BJ (cell line): ENCODE results near the gene ZFYVE27. TPM values are rescaled to one million over a fixed set of nuclear protein-coding genes. Genes with fewer than 3 reads are reported as not detected.

Experiments used
- CTCF ChIA-PET: fragments of 350-600 bp; formaldehyde crosslinking; extraction: SDS; loops from one replicate; lab custom pipeline; 2021; ENCODE audit warnings: antibody characterized with exemption, inconsistent platforms; lab: Yijun Ruan, JAX
- POLR2A ChIA-PET: fragments of 300-600 bp; sonication (Branson Sonifier 250); formaldehyde crosslinking; extraction: SDS; loops from one replicate; lab custom pipeline; 2021; ENCODE audit warnings: antibody characterized with exemption; lab: Charles Lee
- DNase-seq: peaks from one replicate; pipeline ENCODE4 v3.0.0-alpha.2; 2011; ENCODE audit warnings: low read depth
- H3K27me3 ChIP-seq: 2 replicates; pipeline ENCODE4 v1.6.0; 2011; ENCODE audit warnings: low read length; ENCODE audit not compliant: control insufficient read depth, insufficient read depth
- H3K36me3 ChIP-seq: 2 replicates; pipeline ENCODE4 v1.5.1; 2011; ENCODE audit warnings: low read length; ENCODE audit not compliant: control insufficient read depth, insufficient read depth
- H3K4me3 ChIP-seq: 2 replicates; pipeline ENCODE4 v1.5.1; 2011; ENCODE audit warnings: low read depth, mild to moderate bottlenecking, control low read depth, low read length
- polyA plus RNA-seq: library from polyadenylated mRNA; depleted of rRNA; stranded (reverse); fragments of >200 nt; gene quantifications from 2 replicates; pipeline ENCODE4 v1.2.3, GENCODE V29; 2011
- TF ChIP-seq, protein P1 (sequence below): IDR thresholded peaks from 2 replicates; pipeline ENCODE4 v1.5.1; 2011; ENCODE audit warnings: low read depth, mild to moderate bottlenecking, control low read depth, inconsistent platforms, low read length, moderate library complexity; ENCODE audit not compliant: insufficient read depth

The ZFYVE27 gene
- polyA plus RNA-seq, 1 experiment = 22.9 TPM

DNA sequence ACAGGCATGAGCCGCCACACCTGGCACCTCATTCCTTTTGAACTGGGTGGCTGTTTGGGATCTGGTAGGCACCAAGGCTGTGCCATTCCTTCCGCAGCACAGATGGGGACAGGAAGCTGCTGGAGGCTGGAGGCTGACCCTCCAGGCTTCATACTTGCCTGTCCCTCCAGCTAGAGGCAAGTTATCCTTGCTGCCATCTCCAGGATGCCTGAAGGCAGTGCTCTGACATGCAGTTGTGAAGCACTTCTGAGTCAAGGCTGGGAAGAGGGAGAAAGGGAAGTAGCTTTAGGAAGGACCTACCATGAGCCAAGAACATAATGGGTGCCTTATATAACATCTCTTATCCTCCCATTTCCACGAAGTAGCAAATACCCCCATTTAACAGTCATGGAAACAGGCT lies 13.9 kb upstream of the ZFYVE27 start:
- ChIA-PET POLR2A (interaction anchor here (0.7 kb wide), 1 partner anchor 36 kb away, joined by 3 read pairs; no protein-coding TSS in a partner anchor), CTCF (interaction anchor here (1.0 to 16.1 kb wide), 4 partner anchors 8 to 109 kb away, joined by 3 to 517 read pairs (median 10); partner anchors contain the start of gene MARVELD1)
- no peak overlapping the region for H3K4me3 ChIP-seq
- no peak for DNase-seq
- peaks cover 3% of the 10 kb centered on the region; the same call in 1 of the 2 replicates for H3K36me3 ChIP-seq
- TF ChIP-seq, protein P1, sequence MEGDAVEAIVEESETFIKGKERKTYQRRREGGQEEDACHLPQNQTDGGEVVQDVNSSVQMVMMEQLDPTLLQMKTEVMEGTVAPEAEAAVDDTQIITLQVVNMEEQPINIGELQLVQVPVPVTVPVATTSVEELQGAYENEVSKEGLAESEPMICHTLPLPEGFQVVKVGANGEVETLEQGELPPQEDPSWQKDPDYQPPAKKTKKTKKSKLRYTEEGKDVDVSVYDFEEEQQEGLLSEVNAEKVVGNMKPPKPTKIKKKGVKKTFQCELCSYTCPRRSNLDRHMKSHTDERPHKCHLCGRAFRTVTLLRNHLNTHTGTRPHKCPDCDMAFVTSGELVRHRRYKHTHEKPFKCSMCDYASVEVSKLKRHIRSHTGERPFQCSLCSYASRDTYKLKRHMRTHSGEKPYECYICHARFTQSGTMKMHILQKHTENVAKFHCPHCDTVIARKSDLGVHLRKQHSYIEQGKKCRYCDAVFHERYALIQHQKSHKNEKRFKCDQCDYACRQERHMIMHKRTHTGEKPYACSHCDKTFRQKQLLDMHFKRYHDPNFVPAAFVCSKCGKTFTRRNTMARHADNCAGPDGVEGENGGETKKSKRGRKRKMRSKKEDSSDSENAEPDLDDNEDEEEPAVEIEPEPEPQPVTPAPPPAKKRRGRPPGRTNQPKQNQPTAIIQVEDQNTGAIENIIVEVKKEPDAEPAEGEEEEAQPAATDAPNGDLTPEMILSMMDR = no peak
- no peaks in the 10 kb centered on the region for H3K27me3 ChIP-seq

DNA sequence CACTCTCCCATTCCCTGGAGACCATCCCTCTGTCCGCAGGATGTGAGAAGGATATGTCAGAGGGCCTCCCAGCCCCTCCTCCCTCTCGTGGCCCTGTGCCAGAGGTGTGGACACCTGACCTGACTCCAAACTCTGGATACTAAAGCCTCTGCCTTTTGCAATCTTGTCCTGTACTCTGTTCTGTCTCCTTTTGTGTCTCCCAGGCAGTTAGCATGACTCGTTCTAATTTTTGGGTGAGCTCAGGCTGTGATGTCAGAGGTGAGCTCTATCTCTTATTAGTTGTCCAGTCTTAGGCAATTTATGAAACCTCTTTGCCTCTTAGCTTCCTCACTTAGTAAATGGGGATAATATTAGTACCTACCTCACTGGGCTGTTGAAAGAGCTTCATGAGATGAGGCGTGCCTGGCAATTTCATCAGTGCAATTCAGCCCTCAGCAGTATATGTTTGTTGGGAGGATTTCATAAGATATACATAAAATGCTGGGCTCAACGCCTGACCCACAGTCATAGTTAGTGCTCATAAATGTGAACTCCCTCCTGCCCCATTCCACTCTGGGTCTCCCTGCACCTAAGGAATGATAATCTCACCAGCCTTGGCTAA lies 12.5 kb upstream of the ZFYVE27 start:
- TF ChIP-seq, protein P1 = no peak
- no peak overlapping the region for H3K4me3 ChIP-seq
- CTCF ChIA-PET = interaction anchor here (1.0 to 16.1 kb wide), 3 partner anchors 14 to 47 kb away, joined by 3 to 517 read pairs (median 14); partner anchors contain the start of gene MARVELD1
- POLR2A ChIA-PET = interaction anchor here (0.7 to 1.7 kb wide), 3 partner anchors 10 to 37 kb away, joined by 5 to 9 read pairs (median 7); partner anchors contain the start of gene AVPI1
- H3K36me3 ChIP-seq = peaks cover 2% of the 10 kb centered on the region; the same call in 1 of the 2 replicates
- H3K27me3 ChIP-seq = no peaks in the 10 kb centered on the region
- no peak for DNase-seq

DNA sequence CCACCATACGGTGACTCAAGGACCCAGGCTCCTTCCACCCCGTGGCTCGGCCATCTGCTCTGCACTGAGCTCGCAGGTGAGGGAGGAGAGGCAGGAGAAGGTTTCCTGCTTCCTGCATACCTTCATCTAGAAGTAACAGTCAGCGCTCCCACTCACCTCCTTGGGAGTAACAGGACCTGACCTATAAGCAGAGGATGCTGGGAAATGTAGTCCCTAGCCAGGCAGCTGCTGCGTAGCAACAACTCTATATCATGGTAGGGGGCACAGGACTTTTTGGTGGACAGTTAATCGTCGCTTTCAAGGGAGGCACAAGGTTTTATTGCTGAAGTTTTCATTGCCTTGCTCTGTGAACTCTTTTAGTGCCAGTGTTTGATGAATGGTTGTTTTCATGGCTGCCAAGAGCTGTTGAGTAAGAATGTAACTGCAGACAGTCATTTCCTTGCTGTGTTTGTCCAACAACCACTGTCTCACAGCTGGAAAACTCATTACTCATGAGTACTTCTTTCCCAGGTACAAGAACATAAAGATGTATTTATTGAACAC lies 10.2 kb upstream of the ZFYVE27 start:
- ChIA-PET POLR2A (interaction anchor here (0.5 to 1.1 kb wide), 2 partner anchors 17 to 161 kb away, joined by 3 to 4 read pairs; no protein-coding TSS in a partner anchor), CTCF (interaction anchor here (0.9 to 16.1 kb wide), 6 partner anchors 16 to 173 kb away, joined by 3 to 517 read pairs (median 4); partner anchors contain the start of gene MARVELD1)
- H3K4me3 ChIP-seq = peak overlapping the region; percentile 12; the same call in 1 of the 2 replicates
- no peaks in the 10 kb centered on the region for H3K27me3 ChIP-seq
- no peak for DNase-seq
- no peaks in the 10 kb centered on the region for H3K36me3 ChIP-seq
- TF ChIP-seq, protein P1 = no peak

DNA sequence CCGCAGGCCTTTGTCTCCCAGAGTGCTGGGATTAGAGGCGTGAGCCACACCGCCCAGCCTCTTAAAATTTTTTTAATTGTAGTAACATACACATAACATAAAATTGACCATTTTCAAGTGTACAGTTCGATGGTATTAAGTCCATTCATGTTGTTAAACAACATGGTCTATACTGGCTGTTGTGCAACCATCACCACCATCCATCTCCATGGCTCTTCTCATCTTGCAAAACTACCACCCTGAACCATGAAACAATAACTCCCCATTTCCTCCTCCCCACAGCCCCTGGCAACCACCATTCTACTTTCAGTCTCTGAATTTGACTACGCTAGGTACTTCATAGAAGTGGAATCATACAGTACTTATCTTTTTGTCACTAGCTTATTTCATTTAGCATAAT lies 7.9 kb upstream of the ZFYVE27 start:
- TF ChIP-seq, protein P1 = no peak
- Histone ChIP-seq H3K27me3 (no peaks in the 10 kb centered on the region), H3K4me3 (no peak overlapping the region), H3K36me3 (no peaks in the 10 kb centered on the region)
- ChIA-PET POLR2A (no interaction called here), CTCF (interaction anchor here (8.2 to 16.1 kb wide), 2 partner anchors 18 to 52 kb away, joined by 99 to 517 read pairs; partner anchors contain the start of gene MARVELD1)
- no peak for DNase-seq
